HL-60 (cell line): ENCODE measurements around the gene PRPF6.

Experiments
- CTCF ChIP-seq: IDR thresholded peaks from one replicate; pipeline ENCODE4 v1.5.1; 2011; ENCODE audit warnings: low read length, control low read depth, inconsistent platforms; ENCODE audit not compliant: insufficient read depth
- GABPA ChIP-seq: IDR thresholded peaks from 2 replicates; pipeline ENCODE4 v1.6.1; 2012; ENCODE audit warnings: low read depth

GRCh38 chr20:64050261-64051032 is 69.5 kb downstream of the PRPF6 start:
- TF ChIP-seq CTCF: no peak
- no peak for TF ChIP-seq GABPA
